Neural crest cell (in vitro differentiated cells): ENCODE data around the gene CCDC141. TPM values are rescaled to one million over a fixed set of nuclear protein-coding genes. Genes with fewer than 3 reads are reported as not detected.

Experiments
- DNase-seq: peaks from one replicate; pipeline ENCODE4 v3.0.0; 2021; ENCODE audit warnings: low read depth, mixed read lengths, low spot score
- H3K27ac Mint-ChIP-seq: one replicate; pipeline ENCODE4 v1.8.0; 2021; ENCODE audit warnings: mild to moderate bottlenecking, mixed read lengths; ENCODE audit not compliant: unreplicated experiment
- H3K27me3 Mint-ChIP-seq: 2 replicates; pipeline ENCODE4 v1.8.0; 2021; ENCODE audit warnings: low read depth, mild to moderate bottlenecking, mixed read lengths
- H3K36me3 Mint-ChIP-seq: 2 replicates; pipeline ENCODE4 v1.8.0; 2021; ENCODE audit warnings: low read depth, mild to moderate bottlenecking, mixed read lengths
- H3K4me1 Mint-ChIP-seq: 2 replicates; pipeline ENCODE4 v1.8.0; 2021; ENCODE audit warnings: mixed read lengths
- H3K4me3 Mint-ChIP-seq: one replicate; pipeline ENCODE4 v1.8.0; 2021; ENCODE audit warnings: mild to moderate bottlenecking, mixed read lengths
- H3K9me3 Mint-ChIP-seq: 2 replicates; pipeline ENCODE4 v1.8.0; 2021; ENCODE audit warnings: mixed read lengths
- total RNA-seq: library from RNA; stranded (reverse); gene quantifications from 2 replicates; pipeline ENCODE4 v1.2.1, GENCODE V29; 2021
- TF ChIP-seq, protein P1 (sequence below): fragments of 200-600 bp; sonication (generic); conservative IDR thresholded peaks from 2 replicates; pipeline ENCODE4 v1.5.0; 2021; ENCODE audit warnings: antibody characterized with exemption, mild to moderate bottlenecking

CCDC141 gene
- total RNA-seq, 1 donor from 2014 or later, result not detected

DNA sequence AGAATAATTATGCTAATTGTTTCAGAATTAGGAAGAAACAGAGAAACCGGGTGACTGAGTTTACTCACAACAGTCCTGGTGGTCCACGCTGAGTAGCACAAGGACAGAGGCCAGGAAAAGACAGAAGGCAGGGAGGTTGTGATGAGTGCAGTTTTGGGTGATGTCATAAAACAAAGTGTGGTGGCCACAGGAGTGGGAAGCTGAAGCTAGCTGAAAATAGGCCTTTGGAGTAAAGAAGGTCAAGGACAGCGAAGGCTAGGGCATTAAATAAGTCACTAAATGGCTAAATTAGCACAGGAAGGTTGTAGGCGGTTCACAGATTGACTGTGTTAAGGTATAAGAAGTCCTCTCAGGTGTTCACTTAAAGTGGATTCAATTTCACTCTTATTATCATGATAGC lies 121.9 kb downstream of the CCDC141 start:
- no peak for DNase-seq
- Mint-ChIP-seq H3K4me3 (no peak overlapping the region), H3K9me3 (peaks cover 7% of the 10 kb centered on the region), H3K4me1 (no peaks in the 10 kb centered on the region), H3K27me3 (no peaks in the 10 kb centered on the region), H3K36me3 (no peaks in the 10 kb centered on the region), H3K27ac (no peak overlapping the region)
- TF ChIP-seq, protein P1, sequence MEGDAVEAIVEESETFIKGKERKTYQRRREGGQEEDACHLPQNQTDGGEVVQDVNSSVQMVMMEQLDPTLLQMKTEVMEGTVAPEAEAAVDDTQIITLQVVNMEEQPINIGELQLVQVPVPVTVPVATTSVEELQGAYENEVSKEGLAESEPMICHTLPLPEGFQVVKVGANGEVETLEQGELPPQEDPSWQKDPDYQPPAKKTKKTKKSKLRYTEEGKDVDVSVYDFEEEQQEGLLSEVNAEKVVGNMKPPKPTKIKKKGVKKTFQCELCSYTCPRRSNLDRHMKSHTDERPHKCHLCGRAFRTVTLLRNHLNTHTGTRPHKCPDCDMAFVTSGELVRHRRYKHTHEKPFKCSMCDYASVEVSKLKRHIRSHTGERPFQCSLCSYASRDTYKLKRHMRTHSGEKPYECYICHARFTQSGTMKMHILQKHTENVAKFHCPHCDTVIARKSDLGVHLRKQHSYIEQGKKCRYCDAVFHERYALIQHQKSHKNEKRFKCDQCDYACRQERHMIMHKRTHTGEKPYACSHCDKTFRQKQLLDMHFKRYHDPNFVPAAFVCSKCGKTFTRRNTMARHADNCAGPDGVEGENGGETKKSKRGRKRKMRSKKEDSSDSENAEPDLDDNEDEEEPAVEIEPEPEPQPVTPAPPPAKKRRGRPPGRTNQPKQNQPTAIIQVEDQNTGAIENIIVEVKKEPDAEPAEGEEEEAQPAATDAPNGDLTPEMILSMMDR, result no peak

DNA sequence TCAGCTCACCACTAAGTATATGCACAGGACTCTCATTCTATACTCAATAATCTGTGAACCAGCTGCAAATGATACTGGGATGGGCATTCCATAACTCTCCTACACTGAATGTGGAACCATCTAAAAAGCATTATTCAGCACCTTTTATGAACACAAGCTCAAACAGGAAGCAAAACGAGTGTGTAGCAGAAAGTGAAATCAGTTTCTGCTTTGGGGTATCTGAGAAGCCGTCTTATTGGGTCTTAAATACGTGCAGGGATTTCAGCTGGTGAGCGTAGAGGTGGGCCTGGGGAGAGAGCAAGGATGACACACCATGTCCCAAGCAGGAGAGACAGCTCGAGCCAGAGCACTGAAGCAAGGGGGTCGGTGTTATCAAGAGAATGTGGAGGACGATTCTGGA lies 122.8 kb downstream of the CCDC141 start:
- no peak for DNase-seq
- no peaks in the 10 kb centered on the region for H3K27me3 Mint-ChIP-seq
- peaks cover 7% of the 10 kb centered on the region for H3K9me3 Mint-ChIP-seq
- H3K4me1 Mint-ChIP-seq, result no peaks in the 10 kb centered on the region
- TF ChIP-seq, protein P1, result no peak
- no peak overlapping the region for H3K27ac Mint-ChIP-seq
- H3K36me3 Mint-ChIP-seq, result no peaks in the 10 kb centered on the region
- no peak overlapping the region for H3K4me3 Mint-ChIP-seq

DNA sequence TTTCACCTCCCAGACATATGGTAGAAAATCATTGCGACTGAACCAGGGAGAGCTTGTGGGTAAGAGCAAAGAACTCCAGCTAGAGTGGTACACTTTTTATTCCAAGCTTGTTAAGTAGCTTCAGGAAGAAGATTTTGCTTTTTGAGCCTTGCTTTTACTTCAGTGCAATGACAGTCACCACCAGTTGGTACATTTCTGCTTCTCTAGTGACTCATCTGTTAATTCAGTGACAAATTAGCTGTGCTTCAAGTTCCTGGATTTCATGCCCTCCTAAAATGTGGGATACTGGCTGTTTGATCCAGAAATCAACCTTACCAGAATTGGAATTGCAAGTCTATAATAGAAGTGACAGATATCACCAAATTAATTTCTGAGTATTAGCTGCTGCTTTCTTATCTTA lies 125.1 kb downstream of the CCDC141 start:
- H3K4me3 Mint-ChIP-seq, result no peak overlapping the region
- H3K4me1 Mint-ChIP-seq, result no peaks in the 10 kb centered on the region
- TF ChIP-seq, protein P1, result no peak
- DNase-seq, result no peak
- H3K27me3 Mint-ChIP-seq, result no peaks in the 10 kb centered on the region
- H3K9me3 Mint-ChIP-seq, result no peaks in the 10 kb centered on the region
- no peaks in the 10 kb centered on the region for H3K36me3 Mint-ChIP-seq
- H3K27ac Mint-ChIP-seq, result no peak overlapping the region

DNA sequence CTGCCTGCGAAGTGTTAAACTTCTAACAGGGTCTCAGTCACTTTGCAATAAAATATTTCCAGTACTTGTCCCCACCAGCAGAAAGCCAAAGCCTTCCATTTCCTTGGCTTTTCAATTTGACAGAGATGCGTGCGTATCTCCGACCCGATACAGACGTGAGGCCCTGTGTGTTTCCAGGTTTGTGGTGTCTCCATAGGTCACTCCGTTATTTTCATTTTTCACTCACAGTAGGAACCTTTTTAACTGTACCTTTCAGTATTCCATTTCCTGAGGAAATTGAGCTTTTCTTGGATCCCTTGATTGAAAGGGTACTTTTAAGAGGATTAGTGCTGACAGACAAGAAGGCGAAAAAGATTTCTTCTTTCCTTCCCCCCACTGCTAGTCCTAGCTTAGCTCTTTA lies 126.4 kb downstream of the CCDC141 start:
- Mint-ChIP-seq H3K36me3 (no peaks in the 10 kb centered on the region), H3K27me3 (no peaks in the 10 kb centered on the region), H3K4me1 (no peaks in the 10 kb centered on the region), H3K9me3 (no peaks in the 10 kb centered on the region), H3K4me3 (no peak overlapping the region), H3K27ac (no peak overlapping the region)
- TF ChIP-seq, protein P1, result no peak
- DNase-seq, result no peak

DNA sequence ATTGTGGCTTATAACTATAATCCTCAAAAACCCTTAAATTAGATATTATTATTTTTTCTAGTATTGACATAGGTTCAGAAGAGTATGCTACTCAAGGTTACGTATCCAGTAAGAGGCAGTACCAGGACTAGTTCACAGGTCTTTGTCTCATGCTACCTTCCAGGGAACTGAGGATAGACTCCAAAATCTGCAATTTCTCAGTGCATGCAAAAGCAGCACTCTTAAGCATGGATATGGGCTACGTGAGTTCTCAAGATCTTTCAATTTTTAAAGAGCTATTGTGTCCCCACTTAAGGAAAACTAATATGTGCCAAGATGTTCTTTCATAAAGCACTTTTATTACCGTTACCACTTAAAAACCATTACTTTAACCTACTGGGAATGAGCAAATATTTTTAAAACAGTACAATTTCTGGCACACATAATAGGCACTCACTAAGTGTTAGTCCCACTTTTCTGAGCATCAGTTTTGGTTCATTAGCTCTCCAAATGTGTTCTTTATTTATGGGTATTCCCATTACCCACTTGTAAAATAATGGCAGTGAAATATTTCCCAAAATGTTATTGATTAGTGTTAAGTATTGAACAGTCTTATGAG lies 128.9 kb downstream of the CCDC141 start:
- no peaks in the 10 kb centered on the region for H3K4me1 Mint-ChIP-seq
- H3K9me3 Mint-ChIP-seq, result no peaks in the 10 kb centered on the region

More for the DNA sequence above, 128.9 kb downstream of the CCDC141 start:
- Mint-ChIP-seq H3K27me3 (no peaks in the 10 kb centered on the region), H3K27ac (no peak overlapping the region), H3K4me3 (no peak overlapping the region), H3K36me3 (no peaks in the 10 kb centered on the region)
- DNase-seq, result no peak
- TF ChIP-seq, protein P1, result no peak
